ES-I3 (cell line): ENCODE data around the gene ABCG2.

Source experiments
- H3K36me3 ChIP-seq: 2 replicates; pipeline ENCODE4 v1.6.1; 2013; ENCODE audit warnings: mild to moderate bottlenecking, low read length, control low read depth, moderate library complexity; ENCODE audit not compliant: insufficient read depth
- H3K4me1 ChIP-seq: 2 replicates; pipeline ENCODE4 v1.6.1; 2013; ENCODE audit warnings: mild to moderate bottlenecking, control low read depth, low read length; ENCODE audit not compliant: insufficient read depth
- H3K9ac ChIP-seq: 2 replicates; pipeline ENCODE4 v1.6.1; 2013; ENCODE audit warnings: low read depth, mild to moderate bottlenecking, low read length, moderate library complexity
- H3K9me3 ChIP-seq: 2 replicates; pipeline ENCODE4 v1.6.1; 2013; ENCODE audit warnings: mild to moderate bottlenecking, low read length, moderate library complexity; ENCODE audit not compliant: control insufficient read depth, insufficient read depth

The ABCG2 gene

DNA sequence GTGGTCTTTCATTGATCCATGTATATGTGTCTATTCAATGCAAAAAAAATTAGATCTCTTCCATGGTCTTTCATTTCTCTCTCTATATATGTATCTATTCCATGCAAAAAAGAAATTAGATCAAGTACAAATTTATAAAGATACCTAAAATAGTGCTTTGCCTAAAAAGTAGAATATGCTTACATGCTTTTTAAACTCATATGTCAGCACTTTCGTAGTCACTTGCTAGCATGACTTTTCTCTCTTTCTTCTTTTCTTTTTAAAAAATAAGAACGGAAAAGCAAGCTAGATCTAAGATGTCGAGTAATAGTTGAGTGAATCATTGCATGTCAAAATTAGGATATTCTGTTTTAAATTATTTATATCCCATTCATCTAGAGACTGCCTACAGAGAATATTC, 100.1 kb downstream of the ABCG2 start:
- Histone ChIP-seq H3K9ac (no peak overlapping the region), H3K9me3 (no peaks in the 10 kb centered on the region), H3K36me3 (peaks cover 9% of the 10 kb centered on the region), H3K4me1 (no peaks in the 10 kb centered on the region)

DNA sequence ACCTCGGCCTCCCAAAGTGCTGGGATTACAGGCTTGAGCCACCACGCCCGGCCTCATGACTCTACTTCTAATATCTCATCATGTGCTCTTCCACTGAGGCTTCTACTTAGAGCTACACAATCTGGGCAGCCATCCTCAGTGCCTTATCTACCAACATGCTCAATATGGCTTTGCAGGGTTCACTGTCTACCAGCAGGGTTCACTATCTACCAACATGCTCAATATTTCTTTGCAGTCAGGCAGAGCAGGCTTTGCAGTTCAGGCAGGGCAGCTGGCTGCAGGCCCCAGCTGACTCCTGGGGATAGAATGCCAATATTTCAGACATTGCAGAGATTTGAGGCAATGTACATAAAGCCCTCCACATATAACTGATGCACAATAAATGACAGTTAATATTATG, 103.5 kb downstream of the ABCG2 start:
- Histone ChIP-seq H3K4me1 (no peaks in the 10 kb centered on the region), H3K9me3 (no peaks in the 10 kb centered on the region), H3K36me3 (peaks cover 10% of the 10 kb centered on the region), H3K9ac (no peak overlapping the region)

GRCh38 chr4:88054229-88054628, 104.2 kb downstream of the ABCG2 start:
- H3K4me1 ChIP-seq: no peaks in the 10 kb centered on the region
- H3K36me3 ChIP-seq: peaks cover 13% of the 10 kb centered on the region
- H3K9ac ChIP-seq: no peak overlapping the region
- H3K9me3 ChIP-seq: no peaks in the 10 kb centered on the region

GRCh38 chr4:88045021-88045420, 113.4 kb downstream of the ABCG2 start:
- H3K36me3 ChIP-seq: peaks cover 36% of the 10 kb centered on the region
- H3K4me1 ChIP-seq: no peaks in the 10 kb centered on the region
- H3K9ac ChIP-seq: no peak overlapping the region
- H3K9me3 ChIP-seq: no peaks in the 10 kb centered on the region

GRCh38 chr4:88043586-88044340, 114.7 kb downstream of the ABCG2 start:
- H3K4me1 ChIP-seq: no peaks in the 10 kb centered on the region

GRCh38 chr4:88043001-88043400, 115.4 kb downstream of the ABCG2 start:
- H3K4me1 ChIP-seq: no peaks in the 10 kb centered on the region
- no peak overlapping the region for H3K9ac ChIP-seq
- H3K36me3 ChIP-seq: peaks cover 47% of the 10 kb centered on the region
- no peaks in the 10 kb centered on the region for H3K9me3 ChIP-seq

More at GRCh38 chr4:88043586-88044340, 114.7 kb downstream of the ABCG2 start:
- no peak overlapping the region for H3K9ac ChIP-seq
- H3K36me3 ChIP-seq: peaks cover 41% of the 10 kb centered on the region
- no peaks in the 10 kb centered on the region for H3K9me3 ChIP-seq

GRCh38 chr4:88041626-88042025, 116.8 kb downstream of the ABCG2 start:
- no peaks in the 10 kb centered on the region for H3K4me1 ChIP-seq
- H3K9ac ChIP-seq: no peak overlapping the region
- peaks cover 56% of the 10 kb centered on the region for H3K36me3 ChIP-seq
- H3K9me3 ChIP-seq: no peaks in the 10 kb centered on the region

- H3K9me3 ChIP-seq: no peaks in the 10 kb centered on the region
- H3K4me1 ChIP-seq: no peaks in the 10 kb centered on the region
- H3K36me3 ChIP-seq: peaks cover 62% of the 10 kb centered on the region
- H3K9ac ChIP-seq: no peak overlapping the region
Observed at GRCh38 chr4:88040707-88041106, 117.7 kb downstream of the ABCG2 start.
